Mucosa of descending colon (tissue), 3 donors: ENCODE data around the gene PTPRT. TPM values are rescaled to one million over a fixed set of nuclear protein-coding genes. Genes with fewer than 3 reads are reported as not detected.

Source experiments
- ATAC-seq: fragments of 200-7000 bp; cut with Tn5 transposase; one replicate; pipeline ENCODE4 v1.9.1; 2020; ENCODE audit warnings: mild to moderate bottlenecking, moderate library complexity
- DNase-seq, 3 donors: peaks; one replicate each; pipeline ENCODE4 v3.0.0-alpha.2; 2020
- H3K36me3 ChIP-seq: fragments of 200-600 bp; one replicate; pipeline ENCODE4 v1.8.0; 2021; ENCODE audit warnings: low read depth, mild to moderate bottlenecking
- H3K4me1 ChIP-seq: fragments of 200-600 bp; one replicate; pipeline ENCODE4 v1.8.0; 2021; ENCODE audit warnings: low read depth, mild to moderate bottlenecking
- H3K4me3 ChIP-seq: fragments of 200-600 bp; one replicate; pipeline ENCODE4 v1.8.0; 2021; ENCODE audit warnings: mild to moderate bottlenecking
- H3K9me3 ChIP-seq: fragments of 200-600 bp; one replicate; pipeline ENCODE4 v1.8.0; 2021; ENCODE audit warnings: mild to moderate bottlenecking
- intact Hi-C, 2 donors: fragments of 100-400 bp; cut with DNase I in 1 of 2; cut with micrococcal nuclease in 1 of 2; formaldehyde crosslinking; loops; one replicate each; pipeline versions ENCODE4 v1.11.0 to v1.11.1; 2022; cut with DNase I, micrococcal nuclease
- total RNA-seq, 3 donors: library from RNA; stranded (reverse); fragmentation: NEBNext Ultra II Directional in 2 of 3; extraction: Animal tissue kit (Norgen Biotek cat#: 25700) in 2 of 3; gene quantifications; one replicate each; pipeline versions ENCODE4 v1.2.1 to v1.2.4, GENCODE V29; 2021 to 2023
- TF ChIP-seq, protein P1 (sequence below): fragments of 200-600 bp; IDR thresholded peaks from one replicate; pipeline ENCODE4 v1.8.0; 2022; ENCODE audit warnings: antibody characterized with exemption, mild to moderate bottlenecking
- donor health status: DM: no; HTN: no; CAD: no; lungs with moderate emphysema.
- donor health status: DM: no; HTN: no; CAD: no.
- donor health status: DM: no; HTN: yes; CAD: no.

PTPRT gene
- total RNA-seq, 3 donors from 2014 or later: 0.19 to 0.43 (median 0.38) TPM

GRCh38 chr20:42158272-42158671 is 1031.4 kb downstream of the PTPRT start:
- Histone ChIP-seq H3K4me1 (no peaks in the 10 kb centered on the region), H3K9me3 (no peaks in the 10 kb centered on the region), H3K4me3 (no peak overlapping the region), H3K36me3 (no peaks in the 10 kb centered on the region)
- TF ChIP-seq, protein P1, sequence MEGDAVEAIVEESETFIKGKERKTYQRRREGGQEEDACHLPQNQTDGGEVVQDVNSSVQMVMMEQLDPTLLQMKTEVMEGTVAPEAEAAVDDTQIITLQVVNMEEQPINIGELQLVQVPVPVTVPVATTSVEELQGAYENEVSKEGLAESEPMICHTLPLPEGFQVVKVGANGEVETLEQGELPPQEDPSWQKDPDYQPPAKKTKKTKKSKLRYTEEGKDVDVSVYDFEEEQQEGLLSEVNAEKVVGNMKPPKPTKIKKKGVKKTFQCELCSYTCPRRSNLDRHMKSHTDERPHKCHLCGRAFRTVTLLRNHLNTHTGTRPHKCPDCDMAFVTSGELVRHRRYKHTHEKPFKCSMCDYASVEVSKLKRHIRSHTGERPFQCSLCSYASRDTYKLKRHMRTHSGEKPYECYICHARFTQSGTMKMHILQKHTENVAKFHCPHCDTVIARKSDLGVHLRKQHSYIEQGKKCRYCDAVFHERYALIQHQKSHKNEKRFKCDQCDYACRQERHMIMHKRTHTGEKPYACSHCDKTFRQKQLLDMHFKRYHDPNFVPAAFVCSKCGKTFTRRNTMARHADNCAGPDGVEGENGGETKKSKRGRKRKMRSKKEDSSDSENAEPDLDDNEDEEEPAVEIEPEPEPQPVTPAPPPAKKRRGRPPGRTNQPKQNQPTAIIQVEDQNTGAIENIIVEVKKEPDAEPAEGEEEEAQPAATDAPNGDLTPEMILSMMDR: no peak
- no peak for ATAC-seq
- intact Hi-C loops: no loop called here
- DNase-seq: no peak

DNA sequence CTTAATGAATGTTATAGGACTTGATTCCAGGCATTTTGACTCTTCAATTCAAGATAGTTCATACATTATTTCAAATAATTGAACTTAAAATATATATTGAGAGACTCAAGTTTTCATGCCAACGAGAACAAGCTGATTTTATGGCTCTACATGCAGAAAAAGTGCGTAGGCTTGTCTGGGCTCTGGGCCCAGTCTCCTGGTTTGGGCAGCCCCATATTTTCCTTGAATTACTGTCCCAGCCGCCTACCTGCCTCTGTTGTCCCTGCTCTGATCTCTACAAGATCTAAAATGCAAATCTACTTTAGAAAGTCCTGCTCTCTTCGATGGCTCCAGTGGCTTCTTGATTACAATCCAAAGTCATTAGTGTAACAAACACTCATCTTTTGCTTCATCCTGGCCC is 1034.1 kb downstream of the PTPRT start:
- DNase-seq (no peak), ATAC-seq (no peak)
- no peak overlapping the region for H3K4me3 ChIP-seq
- H3K36me3 ChIP-seq: no peaks in the 10 kb centered on the region
- H3K9me3 ChIP-seq: no peaks in the 10 kb centered on the region
- TF ChIP-seq, protein P1: no peak
- H3K4me1 ChIP-seq: no peaks in the 10 kb centered on the region
- intact Hi-C loops: no loop called here

DNA sequence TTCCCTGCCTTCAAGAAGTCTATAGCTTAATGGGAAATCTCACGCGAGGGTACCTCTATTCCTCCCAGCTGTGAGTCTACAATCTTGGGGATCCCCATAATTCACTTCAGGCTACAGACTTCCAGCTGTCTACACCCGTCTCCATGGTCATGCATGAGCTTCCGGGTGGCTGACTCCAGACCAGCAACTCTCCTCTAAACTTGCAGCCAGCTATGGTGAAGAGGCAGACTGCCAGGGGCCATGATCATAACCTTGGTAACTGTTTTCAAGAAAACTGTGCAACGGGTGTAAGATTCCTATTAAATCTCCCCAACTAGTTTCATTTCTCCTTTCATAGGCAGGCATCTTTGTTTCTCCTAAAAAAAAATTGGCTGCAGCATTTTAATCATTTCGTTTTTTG is 1037.1 kb downstream of the PTPRT start:
- DNase-seq (no peak), ATAC-seq (no peak)
- TF ChIP-seq, protein P1: no peak
- Histone ChIP-seq H3K36me3 (no peaks in the 10 kb centered on the region), H3K9me3 (no peaks in the 10 kb centered on the region), H3K4me3 (no peak overlapping the region), H3K4me1 (no peaks in the 10 kb centered on the region)
- intact Hi-C loops: no loop called here

- no peaks in the 10 kb centered on the region for H3K4me1 ChIP-seq
- TF ChIP-seq, protein P1: no peak
- H3K36me3 ChIP-seq: no peaks in the 10 kb centered on the region
- no peak overlapping the region for H3K4me3 ChIP-seq
- no peak for ATAC-seq
- intact Hi-C loops: no loop called here
- no peak for DNase-seq
- H3K9me3 ChIP-seq: no peaks in the 10 kb centered on the region
These were observed 1039.5 kb downstream of the PTPRT start for GRCh38 chr20:42150230-42150629.

GRCh38 chr20:42138729-42139128 is 1051.0 kb downstream of the PTPRT start:
- DNase-seq (no peak), ATAC-seq (no peak)
- H3K36me3 ChIP-seq: no peaks in the 10 kb centered on the region
- H3K4me1 ChIP-seq: no peaks in the 10 kb centered on the region
- TF ChIP-seq, protein P1: no peak
- intact Hi-C loops: no loop called here
- H3K9me3 ChIP-seq: no peaks in the 10 kb centered on the region
- H3K4me3 ChIP-seq: no peak overlapping the region
